Measurements from ENCODE around the gene NEO1.

Gene NEO1

GRCh38 chr15:73317651-73318462 is 265.6 kb downstream of the NEO1 start:
- no peak for DNase-seq (ENCODE audit: low read depth)

DNA sequence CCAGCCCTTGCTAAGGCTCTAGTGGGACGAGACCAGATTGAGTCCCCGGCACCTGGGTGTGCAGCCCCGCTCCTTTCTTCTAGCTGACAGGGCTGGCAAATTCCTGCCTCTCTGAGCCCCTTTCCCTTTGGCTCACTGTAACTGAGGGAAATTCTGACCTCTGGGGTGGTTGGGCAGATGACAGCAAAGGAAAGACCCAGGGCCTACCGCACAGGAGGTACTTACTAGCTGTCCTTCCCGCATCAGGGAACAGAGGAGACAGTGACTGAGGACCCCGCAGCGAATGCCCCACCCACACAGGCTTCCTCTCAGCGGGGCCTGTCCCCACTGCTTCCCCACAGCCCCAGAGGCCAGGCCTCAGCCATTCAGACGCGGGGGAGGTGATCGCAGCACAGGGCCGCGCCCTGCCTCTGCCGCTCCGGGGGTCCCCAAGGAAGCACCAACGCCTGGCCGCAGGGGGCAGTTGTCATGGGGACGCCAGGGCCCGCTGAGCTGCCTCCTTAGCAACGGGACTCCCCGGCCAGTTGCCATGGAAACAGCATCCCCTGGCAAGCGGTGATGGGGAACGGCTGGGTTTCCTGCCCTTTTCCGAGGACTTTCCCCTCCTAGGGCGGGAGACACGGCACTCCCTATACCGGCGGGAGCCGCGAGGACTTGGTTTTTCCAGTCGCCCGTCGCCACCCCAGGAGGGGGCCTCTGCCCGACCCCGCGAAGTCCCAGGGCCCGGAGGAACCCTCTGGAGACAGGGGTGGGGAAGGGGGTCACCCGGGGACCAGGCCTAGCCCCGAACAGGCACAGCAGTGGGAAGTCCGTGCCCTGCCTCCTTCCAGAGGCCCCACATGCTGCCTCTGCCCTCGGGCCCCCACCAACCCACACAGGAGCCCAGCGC is 266.4 kb downstream of the NEO1 start:
- DNase-seq (ENCODE audit: low read depth) = no peak

- DNase-seq (ENCODE audit: low read depth) = no peak
These were observed 267.4 kb downstream of the NEO1 start for GRCh38 chr15:73319460-73320245.

DNA sequence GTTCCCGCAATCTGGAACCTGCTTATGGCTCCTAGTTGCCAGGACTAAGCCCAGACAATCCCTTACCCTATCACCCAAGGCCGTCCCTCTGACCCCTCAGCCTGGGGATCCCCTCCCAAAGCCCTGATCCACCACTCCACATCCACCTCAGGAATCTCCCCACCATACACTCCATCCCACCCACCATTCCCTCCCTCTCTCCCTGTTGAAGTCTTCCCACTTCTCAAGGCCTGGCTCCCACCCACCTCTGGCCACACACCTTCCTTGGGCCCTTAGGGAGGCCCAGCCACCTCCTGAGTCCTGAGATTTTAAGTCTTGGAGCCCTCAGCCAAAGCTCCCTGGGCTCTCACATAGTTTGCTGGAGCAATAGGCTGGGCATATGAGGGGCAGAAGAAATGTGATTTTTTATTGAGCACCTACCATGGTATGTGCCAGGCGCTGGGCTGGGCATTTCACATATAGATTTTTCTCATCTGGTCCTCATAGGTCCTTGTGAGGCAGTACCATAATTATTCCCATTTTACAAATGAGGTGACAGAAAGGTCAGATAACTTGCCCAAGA is 268.4 kb downstream of the NEO1 start:
- DNase-seq (ENCODE audit: low read depth) = no peak

- DNase-seq (ENCODE audit: low read depth) = no peak
These were observed 269.5 kb downstream of the NEO1 start for GRCh38 chr15:73321496-73322450.

GRCh38 chr15:73322665-73323373 is 270.6 kb downstream of the NEO1 start:
- no peak for DNase-seq (ENCODE audit: low read depth)

DNA sequence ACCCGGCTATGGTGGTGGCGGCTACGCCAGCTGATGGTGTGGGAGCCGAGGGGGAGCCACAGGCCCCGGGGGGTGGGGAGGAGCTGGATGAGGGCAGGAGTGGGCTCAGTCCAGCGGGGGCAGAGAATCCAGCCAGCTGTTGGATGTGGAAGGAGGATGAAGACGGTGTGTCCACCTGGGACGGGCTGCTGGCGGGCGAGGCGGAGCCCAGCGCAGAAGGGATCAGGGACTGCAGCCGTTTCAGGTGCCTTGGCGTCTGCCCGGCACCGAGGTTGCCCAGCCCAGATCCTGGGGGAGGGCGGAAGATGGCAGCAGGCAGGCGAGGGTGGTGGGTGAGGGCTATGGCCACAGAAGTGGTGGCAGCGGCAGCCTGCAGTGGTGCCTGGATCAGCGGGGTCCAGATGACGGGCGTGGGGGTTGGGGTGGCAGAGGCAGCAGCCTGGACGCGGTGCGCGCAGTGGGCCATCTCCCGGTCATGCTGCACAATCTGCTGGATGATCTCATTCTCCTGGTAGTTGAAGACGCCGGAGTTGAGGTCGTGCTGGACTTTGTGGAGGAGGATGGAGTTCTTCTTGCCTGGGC is 271.2 kb downstream of the NEO1 start:
- DNase-seq (ENCODE audit: low read depth) = no peak

- no peak for DNase-seq (ENCODE audit: low read depth)
These were observed 271.7 kb downstream of the NEO1 start for GRCh38 chr15:73323956-73324355.

DNA sequence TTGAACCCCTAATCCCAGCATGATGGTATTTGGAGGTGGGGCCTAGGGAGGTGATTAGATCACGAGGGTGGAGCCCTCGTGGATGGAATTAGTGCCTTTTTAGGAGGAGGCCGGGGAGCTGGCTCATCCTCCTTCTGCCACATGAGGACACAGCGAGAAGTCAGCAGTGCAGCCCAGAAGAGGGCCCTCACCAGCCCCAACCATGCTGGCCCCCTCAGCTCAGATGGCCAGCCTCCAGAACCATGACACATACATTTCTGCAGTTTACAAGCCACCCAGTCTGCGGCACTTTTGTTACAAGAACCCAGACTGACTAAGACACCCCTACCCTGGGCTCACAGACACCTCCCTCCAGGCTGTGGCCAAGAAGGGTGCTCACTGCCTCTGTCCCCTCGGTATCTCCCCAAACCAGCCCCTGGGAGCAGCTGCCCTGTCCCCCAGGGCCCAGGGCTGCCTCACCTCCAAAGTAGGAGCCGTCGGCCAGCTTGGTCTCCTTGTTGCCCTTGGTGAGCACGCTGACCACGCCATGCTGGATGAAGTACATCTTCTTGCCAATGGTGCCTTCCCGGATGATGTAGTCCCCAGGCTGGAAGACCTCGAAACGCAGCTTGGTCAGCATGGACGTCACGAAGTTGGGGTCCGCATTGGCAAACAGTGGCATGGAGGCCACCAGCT is 272.4 kb downstream of the NEO1 start:
- no peak for DNase-seq (ENCODE audit: low read depth)

DNA sequence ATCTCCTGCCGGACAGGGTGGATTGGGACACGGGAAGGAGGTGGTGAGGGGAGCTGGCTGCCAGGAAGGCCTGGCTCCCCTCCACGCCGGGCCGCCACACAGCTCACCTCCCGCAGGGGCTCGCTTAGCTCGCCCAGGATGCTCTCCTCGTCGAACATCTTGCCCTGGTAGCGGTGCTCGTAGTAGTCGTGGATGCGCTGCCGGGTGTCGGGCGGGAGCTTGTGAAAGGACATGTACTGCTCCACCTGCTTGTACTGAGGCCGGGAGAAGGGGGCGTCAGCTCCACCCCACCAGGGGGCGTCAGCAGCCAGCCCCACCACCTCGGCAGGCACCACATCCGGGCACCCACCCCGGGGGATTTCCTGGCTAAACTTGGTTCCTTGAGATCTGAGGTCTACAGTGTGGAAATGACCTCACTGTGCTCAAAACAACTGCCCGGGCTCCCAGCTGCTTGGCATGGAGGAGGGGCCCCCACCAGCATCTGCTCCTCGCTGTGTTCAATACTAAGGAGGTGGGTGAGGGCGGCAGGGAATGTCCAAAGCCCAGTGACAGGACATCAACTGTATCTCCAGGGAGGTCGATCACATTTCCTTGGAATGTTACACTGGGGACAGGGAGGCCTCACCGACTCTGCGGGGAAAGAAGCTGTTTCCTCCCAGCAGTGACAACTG is 273.1 kb downstream of the NEO1 start:
- no peak for DNase-seq (ENCODE audit: low read depth)

DNA sequence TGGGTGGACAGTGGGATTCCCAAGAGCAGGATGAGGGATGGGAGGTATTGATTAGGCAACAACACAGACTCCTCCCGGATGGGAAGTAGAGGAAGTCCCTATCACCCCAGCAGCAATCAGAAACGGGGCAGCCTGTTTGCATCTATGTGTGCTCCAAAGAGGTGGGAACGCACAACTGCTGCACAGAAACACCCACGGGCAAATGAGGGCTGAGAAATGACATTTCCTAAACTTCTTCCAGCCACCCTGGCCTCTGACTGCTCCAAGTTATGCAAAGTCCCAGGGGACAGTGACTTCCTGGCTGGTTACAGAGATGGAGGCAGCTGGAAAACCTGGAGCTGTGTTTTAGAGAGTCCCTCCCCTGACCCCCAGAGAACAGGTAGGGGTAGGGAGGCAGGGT is 273.9 kb downstream of the NEO1 start:
- no peak for DNase-seq (ENCODE audit: low read depth)

GRCh38 chr15:73328149-73328820 is 276.0 kb downstream of the NEO1 start:
- no peak for DNase-seq (ENCODE audit: low read depth)

GRCh38 chr15:73328981-73329380 is 276.7 kb downstream of the NEO1 start:
- no peak for DNase-seq (ENCODE audit: low read depth)

GRCh38 chr15:73329501-73330200 is 277.4 kb downstream of the NEO1 start:
- DNase-seq (ENCODE audit: low read depth) = no peak

- no peak for DNase-seq (ENCODE audit: low read depth)
These were observed 278.2 kb downstream of the NEO1 start for GRCh38 chr15:73330206-73331051.

- DNase-seq (ENCODE audit: low read depth) = no peak
These were observed 279.2 kb downstream of the NEO1 start for GRCh38 chr15:73331501-73331900.
